PC-3 (cell line): ENCODE measurements around the gene PACSIN2.

Experiments used
- CTCF ChIP-seq: fragments of 300-600 bp; sonication (generic); conservative IDR thresholded peaks from 2 replicates; pipeline ENCODE4 v1.5.1; 2017; ENCODE audit warnings: antibody characterized with exemption, low read depth, mild to moderate bottlenecking, low read length
- EZH2 ChIP-seq: fragments of 300-600 bp; sonication (generic); IDR thresholded peaks from one replicate; pipeline ENCODE4 v1.6.1; 2017; ENCODE audit warnings: antibody characterized with exemption, mild to moderate bottlenecking, low read length; ENCODE audit not compliant: unreplicated experiment

DNA sequence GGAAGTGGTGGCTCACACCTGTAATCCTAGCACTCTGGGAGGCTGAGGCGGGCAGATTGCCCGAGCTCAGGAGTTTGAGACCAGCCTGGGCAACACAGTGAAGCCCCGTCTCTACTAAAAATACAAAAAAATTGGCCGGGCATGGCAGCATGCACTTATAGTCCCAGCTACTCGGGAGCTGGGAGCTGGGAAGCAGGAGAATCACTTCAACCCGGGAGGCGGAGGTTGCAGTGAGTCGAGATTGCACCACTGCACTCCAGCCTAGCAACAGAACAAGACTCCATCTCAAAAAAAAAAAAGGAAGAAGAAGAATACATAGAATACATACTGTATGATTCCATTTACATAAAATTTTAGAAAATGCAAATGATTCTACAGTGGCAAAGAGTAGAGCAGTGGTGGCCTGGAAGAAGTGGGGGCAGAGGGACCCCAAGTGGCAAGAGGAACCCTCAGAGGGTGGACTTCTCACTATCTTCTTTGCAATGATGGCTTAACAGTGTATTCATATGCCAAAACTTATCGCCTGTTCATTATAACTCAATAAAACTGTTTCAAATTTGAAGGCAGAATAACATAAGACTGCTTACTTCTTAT is 22.0 kb downstream of the PACSIN2 start:
- TF ChIP-seq EZH2 = no peak
- TF ChIP-seq CTCF = no peak
